Stimulated activated CD8-positive, alpha-beta memory T cell treated with anti-CD3 and anti-CD28 coated beads, Interleukin-4, amount 100 ng/mL, for 1 hour (primary cell): ENCODE measurements around the gene GRID1.

Source experiments
- DNase-seq, 2 donors: peaks; one replicate each; pipeline ENCODE4 v3.0.0-alpha.2; 2020; ENCODE audit warnings: low read depth in 2 of 2, low spot score in 1 of 2

Gene GRID1

DNA sequence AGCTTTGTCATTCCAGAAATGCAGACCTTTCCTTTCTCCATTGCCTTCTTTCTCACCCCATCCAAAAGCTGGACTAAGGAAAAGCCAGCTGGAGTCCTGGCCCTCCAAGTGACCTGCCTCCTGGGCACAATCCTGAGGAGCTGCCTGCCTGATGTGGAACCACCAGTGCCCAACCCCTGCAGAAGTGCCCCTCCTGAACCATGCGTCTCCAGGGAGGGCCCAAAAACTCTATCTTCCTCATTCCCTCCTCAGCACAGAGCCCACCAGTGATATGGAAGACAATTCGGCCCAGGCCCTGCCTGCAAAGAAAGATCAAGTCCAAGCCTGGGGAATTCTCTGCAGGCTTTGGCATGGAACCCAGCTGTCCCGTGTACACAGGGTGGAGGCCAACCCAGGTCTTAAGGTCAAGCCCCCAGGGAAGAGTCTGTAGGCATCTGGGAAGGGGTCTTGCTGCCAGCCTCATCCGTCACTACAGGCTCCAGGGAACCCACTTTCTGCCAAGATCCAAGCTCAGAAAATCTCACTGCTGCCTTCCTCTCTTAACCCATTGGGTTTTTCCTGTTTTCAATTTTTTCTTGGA lies 3.5 kb upstream of the GRID1 start:
- no peak for DNase-seq

DNA sequence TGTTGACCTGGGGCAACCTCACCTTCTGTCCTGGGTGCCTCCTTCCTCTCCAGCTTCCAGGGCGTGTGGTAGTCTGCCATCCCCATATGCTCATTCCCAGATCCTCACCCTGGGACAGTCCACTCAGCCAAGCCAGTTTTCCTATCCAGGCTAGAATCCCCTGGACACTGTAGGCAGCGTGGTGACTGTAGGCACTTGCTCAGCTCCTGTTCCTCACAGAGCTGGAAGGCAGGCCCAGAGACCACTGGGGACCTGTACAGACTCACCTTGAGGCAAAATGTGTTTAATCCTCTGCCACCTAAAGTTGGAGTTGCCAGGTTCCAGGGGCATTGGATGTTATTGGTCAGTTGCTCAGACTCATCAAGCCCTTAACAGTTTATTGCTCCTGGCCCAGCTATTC lies 2.4 kb upstream of the GRID1 start:
- no peak for DNase-seq

DNA sequence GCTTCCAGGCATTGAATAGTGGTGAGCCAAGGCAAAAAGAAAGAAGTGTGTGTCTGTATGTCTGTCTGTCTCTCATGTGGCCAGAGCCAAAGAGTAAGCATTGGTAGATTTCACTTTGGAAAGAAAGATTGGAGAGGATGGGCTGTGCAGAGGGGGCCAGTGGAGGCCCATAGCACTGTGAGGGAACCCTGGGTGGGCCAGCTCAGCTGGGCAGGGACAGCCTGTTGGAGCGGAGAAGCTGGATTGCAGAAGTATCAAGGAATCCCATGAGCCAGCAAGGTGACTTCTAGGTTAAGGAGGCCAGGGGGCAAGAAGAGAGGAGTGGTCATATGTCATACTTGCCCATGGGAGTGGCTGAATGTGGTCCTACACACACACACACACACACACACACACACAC lies 1.5 kb upstream of the GRID1 start:
- DNase-seq = no peak

GRCh38 chr10:86367152-86367951 lies 757 bp upstream of the GRID1 start:
- no peak for DNase-seq

- DNase-seq = no peak
Observed at GRCh38 chr10:86366902-86367151, 232 bp upstream of the GRID1 start.

- no peak for DNase-seq
Observed at GRCh38 chr10:86365346-86366032, 1.1 kb downstream of the GRID1 start.

GRCh38 chr10:86364491-86365345 lies 1.9 kb downstream of the GRID1 start:
- DNase-seq = no peak

- DNase-seq = no peak
Observed at GRCh38 chr10:86363833-86364490, 2.6 kb downstream of the GRID1 start.

- DNase-seq = no peak
Observed at GRCh38 chr10:86363184-86363832, 3.3 kb downstream of the GRID1 start.

DNA sequence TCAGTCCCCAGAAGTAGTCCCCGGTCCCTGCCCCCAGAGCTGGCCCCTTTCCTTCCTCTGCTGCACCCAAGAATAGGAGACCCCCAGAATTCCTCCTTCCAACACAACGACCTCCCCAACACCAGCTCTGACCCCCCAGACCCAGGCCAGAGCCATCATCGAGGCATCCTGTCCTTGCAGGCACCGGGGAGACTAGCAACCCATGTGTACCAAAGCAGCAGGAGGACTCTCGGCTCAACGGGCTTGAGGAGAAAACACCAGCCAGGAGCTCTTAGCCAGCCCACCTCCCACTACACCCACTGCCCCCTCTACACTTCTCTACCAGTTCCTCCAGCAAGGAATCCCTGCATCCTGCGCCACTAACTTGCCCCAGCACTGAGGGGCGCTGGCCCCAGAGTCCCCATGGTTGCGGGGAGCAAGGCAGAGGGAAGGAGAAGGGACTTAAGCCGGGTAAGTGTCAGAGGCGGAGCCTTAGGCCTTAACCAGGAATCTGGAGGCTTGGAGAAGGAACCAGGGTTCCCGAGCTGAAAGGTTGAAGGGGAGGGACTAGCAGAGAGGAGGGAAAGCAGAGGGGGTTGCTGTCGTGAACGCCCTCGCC lies 3.9 kb downstream of the GRID1 start:
- DNase-seq = no peak

- no peak for DNase-seq
Observed at GRCh38 chr10:86362129-86362527, 4.5 kb downstream of the GRID1 start.

DNA sequence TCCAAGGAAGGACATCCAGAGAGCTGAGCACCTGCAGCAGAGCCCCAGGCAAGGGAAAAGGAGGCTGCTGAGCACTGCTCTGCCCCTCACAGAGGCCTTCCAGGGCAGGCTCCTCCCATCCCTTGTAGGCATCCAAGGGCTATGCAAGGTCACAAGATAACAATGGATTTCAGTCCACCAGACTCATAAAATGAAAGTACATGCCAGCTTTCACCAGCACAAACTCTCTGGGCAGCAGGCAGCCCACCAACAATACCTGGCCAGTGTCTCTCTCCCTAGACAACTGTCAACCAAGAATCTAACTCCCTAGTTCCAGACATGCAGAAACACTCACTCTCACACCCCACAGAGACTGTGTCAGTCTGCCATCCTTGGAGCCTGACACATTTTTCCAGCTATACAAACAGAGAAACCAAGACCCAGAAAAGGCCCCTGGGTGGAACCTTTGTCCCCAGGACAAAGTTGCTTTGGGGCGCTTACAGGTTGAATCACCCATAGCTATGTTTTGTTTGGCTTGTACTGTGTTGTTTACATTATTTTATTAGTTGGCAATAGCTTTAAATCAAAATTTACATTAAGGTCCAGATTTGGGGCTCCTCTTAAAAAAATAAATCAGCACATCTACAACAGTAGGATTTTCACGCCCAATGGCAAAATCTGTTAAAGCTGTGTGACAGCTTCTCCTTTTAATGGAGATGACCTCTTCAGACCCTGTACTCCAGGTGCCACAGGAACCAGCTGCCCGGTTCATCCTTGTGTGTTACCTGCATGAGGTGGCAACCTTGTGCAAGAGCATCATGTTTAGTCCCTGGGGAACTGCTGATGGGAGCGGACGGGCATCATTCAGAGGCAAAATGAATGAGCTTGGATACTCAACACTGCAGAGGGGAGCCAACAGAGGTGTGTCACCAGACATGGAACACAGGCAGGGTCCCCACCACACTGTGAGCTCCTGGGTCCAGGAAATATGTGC lies 5.2 kb downstream of the GRID1 start:
- DNase-seq = no peak

DNA sequence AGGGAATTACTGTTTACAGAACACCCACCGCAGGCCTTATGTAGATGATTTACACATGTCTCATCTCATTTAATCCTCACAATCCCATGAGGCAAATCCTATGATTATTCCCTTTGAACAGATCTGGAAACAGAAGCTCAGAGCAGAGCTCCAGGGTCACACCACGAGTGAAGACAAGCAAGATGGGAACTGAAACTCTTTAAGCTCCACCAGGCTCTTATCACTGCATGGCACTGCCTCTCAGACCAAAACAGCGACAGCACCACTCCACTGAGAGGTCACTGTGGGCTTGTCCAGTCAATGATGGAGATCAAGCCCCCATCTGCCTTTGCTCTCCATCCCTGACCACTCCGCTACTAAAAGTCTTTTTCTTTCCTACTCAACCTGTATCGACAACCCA lies 5.9 kb downstream of the GRID1 start:
- no peak for DNase-seq

- DNase-seq = no peak
Observed at GRCh38 chr10:86359954-86360353, 6.6 kb downstream of the GRID1 start.

GRCh38 chr10:86359111-86359510 lies 7.5 kb downstream of the GRID1 start:
- no peak for DNase-seq

- DNase-seq = no peak
Observed at GRCh38 chr10:86357676-86358075, 8.9 kb downstream of the GRID1 start.

DNA sequence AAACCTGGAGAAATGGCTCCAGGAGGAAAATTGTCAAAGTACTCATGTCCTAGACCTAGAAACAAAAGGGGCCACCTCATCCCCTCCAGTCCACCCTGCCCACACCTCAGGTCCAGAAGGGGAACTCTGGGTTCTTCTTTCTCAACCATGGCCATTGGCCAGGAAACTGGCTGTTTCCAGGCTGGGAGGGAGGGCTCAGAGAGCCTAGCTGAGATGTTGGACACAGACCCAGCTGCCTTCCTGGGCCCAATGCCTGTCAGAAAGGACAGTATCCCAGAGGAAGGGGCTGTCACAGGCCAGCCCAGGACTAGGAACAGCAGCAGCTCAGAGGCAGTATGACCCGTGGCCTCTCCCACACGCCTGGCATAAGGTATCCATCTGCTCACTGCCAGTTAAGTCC lies 9.6 kb downstream of the GRID1 start:
- DNase-seq = no peak

DNA sequence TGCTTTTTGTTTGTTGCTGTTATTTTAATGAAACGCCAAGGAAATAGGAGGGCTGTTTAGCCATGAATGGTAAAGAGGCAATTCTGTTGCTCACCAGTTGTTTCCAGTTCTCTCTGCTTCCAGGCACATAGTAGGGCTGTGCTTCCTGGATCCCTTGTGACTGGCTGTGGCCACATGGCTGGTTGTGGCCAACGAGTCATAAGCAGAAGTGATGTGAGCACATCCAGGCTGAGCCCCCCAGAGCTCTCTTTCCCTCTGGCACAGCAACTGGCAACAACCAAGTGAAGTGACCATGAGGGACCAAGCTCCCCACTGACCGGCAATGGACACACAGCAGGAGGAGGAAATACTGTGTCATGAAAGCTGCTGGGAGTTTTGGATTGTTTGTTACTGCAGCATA lies 10.3 kb downstream of the GRID1 start:
- no peak for DNase-seq

DNA sequence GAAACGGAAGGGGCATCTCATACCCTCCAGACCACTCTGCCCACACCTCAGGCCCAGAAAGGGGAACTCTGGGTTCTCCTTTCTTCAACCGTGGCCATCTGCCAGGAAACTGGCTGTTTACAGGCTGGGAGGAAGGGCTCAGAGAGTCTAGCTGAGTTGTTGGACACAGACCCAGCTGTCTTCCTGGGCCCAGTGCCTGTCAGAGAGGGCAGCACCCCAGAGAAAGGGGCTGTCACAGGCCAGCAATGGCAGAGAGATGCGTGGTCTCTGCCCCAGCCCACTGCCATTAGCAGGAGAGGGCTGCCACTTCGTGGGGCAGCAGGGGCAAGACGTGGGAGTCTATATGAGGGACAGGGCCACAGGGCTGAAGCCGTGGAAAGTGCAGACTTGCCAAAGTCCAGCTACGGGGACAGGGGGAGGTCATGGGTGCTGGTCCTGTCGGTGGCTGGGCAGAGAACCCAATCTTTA lies 11.0 kb downstream of the GRID1 start:
- DNase-seq = no peak
